Urothelium cell line (cell line): Measurements from ENCODE around the gene PITPNM1.
"Not testable (repeated sequence)": the region's sequence is repeated elsewhere in the genome, so short reads cannot be mapped to it uniquely, and the experiment has no call there.

Experiments
- DNase-seq: peaks from one replicate; pipeline ENCODE4 v3.0.0; 2011; ENCODE audit warnings: low spot score, mixed read lengths
- FAIRE-seq: peaks from 2 replicates; lab custom pipeline; 2011; peaks lifted over from hg19 to GRCh38; lab: Jason Lieb, UNC

Gene PITPNM1

DNA sequence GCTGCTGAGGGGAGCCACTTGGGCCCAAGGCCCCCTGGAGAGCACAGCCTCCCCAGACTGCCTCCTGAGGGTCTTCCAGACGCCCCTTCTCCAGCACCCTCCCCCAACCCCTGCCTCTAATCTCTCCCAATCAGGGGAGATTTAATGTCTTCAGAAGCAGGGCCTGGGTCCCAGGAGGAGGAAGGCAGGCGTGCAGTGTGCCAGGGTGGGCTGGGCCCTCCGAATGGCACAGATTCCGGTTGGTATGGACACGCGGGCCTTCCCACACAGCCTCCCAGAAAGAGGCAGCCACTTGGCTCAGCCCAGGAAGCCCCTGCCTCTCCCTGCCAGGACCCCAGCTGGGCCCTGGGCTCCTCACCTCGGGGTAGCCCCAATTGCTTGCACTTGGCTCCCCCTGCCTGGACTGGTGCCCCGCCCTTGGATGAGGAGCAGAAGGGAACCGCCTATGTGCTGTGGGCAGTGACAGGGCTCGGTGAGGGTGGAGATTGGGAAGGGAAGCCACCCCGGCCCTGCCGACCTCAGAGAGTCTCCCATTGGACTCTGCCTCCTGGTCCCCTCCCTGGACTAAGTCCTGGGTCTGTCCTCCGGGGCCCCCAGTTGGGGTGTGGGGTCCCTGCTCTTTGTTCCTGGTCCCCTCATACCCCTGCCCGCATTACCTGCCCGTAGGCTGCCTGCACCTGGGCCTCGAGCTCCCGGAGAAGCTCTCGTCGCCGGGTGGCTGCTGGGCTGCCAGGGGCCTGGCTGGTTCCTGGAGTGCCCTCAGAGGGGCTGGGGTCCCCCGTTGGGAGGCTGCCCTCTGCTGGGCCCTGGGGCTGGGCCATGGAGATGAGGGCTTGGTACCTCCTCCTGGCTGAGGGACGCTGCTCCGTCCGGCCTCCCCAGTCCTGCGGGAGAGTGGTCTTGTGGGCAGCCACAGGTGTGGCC is 18.7 kb upstream of the PITPNM1 start:
- DNase-seq (no peak), FAIRE-seq (no peak)

DNA sequence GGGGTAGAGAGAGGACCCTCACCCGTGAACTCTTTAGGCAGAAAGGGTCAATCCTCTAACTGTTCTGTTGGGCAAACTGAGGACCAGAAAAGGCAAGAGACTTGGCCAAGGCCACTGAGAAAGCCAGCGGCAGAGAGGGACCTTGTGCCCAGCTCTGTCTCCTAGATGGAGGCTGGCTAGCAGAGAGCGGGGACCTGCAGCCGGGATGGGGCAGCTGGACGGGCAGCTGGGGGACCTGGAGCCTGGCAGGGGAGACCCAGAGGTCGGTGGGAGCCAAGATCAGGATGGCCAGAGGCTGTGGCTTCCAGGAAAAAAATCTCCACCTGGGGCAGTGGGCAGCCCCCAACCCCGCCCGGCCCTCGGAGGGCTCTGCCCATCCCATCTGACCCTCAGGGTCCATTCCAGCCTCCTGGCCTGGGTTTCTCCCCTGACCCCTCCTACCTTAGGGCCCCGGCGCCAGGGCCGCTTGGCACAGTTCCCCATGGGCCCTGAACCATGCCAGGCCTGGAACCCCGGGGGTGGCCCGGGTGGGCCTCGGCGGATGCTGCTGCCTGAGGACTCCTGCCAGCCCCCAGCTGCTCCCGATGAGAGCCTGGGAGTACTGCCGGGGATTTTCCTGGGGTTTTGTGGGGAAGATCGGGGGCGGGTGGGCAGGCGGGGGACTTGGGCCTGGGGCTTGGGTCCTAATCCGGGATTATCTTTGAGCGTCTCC is 17.8 kb upstream of the PITPNM1 start, which contains the start of gene CABP2:
CABP2 (minus strand) TSS at position 603 of the 712 bp plus-strand sequence; CDS start at position 483, 120 bp downstream.
- DNase-seq (no peak), FAIRE-seq (no peak)

DNA sequence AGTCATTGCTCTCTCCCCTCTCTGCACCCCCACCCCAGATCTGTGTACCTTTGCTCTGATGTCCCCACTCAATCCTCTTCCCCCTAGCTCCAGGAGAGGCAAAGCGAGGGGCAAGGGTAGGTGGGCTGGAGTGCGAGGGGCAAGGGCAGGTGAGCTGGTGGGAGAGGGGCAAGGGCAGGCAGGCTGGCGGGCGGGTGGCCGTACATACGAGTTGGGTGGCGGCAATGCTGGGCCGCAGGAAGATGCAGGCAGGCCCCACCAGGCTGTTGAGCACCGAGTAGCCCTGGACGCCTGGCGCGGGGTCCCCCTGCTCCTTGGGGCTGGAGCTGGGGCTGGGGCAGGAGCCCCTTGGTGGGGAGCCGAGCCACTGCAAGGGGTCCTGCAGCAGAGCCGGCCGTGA is 17.2 kb upstream of the PITPNM1 start:
- DNase-seq: no peak
- FAIRE-seq: no peak

DNA sequence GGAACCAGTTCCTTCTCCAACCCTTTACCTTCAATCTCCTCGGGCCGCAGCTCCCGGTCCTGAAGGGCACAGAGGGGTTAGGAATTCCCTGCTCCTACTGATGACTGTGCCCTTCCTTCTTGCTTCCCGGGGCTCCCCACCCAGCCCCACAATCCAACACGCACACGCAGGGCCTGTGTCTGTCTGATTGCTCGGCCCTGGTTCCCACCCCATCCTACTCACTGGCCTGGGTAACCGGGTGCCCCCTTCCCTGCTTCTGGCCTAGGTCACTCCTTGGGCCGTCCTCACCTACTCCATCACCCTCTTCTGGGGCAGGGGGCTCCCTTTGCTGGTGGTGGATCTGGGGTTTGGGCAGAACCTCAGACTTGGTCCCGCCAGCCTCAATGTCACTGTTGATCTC is 16.8 kb upstream of the PITPNM1 start:
- no peak for DNase-seq
- FAIRE-seq: no peak

DNA sequence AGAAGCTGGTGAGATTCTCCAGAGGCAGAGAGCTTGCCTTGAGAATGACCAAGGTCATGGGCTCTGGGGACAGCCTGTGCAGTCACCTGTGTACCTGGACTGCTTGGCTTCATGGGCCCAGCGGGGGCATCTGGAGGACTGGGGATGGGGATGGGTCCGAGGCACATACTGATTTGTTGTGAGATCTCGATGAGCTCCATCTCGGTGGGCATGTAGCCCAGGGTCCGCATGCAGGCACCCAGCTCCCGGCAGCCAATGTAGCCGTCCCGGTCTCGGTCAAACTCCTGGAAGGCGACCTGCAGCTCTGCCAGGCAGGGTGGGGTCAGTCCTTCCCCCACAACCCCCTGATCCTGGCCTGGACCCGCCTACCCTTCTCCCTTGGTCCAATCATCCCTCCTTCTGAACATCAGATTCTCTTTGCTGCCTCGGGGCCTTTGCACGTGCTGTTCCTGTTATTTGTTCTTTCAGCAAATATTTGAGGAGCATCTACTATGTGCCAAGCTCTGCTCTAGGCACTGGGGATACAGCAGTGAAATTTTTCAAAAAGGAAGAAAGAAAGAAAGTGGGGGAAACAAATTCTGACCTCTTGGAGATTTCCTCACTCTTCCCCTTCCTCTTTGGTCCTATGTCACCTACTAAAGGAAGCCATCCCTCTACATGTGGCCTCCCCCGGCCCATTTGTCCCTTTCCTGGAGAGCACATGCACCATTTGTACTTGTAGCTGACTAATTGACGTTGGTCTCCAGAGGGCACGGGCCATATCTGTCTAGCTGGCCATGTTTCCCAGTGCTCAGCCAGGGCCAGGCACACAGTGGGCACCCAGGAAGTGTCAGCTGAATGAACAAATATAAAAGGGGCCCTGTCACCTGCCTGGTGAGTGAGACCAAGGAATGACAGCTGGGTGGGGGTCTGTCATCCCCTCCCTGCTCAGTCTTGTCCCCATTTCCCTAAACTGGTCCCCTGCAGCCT is 16.0 kb upstream of the PITPNM1 start:
- FAIRE-seq (no peak), DNase-seq (no peak)

DNA sequence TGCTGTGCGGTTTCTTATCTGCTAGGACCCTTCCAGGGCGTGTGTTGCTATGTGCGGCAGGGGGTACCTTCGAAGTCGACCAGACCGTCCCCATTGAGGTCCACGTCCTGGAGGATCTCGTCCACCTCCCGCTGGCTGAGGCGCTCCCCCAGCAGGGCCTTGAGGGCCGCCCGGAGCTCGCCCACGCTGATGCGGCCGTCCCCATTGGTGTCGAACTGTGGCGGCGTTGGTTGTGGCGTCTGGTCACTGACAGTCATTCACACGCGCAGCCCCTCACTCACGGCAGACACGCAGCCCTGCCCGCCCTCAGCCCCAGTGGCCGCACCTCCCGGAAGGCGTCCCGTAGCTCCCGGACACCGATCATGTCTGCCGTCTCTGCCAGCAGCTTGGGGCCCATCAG is 14.6 kb upstream of the PITPNM1 start:
- no peak for DNase-seq
- FAIRE-seq: no peak

DNA sequence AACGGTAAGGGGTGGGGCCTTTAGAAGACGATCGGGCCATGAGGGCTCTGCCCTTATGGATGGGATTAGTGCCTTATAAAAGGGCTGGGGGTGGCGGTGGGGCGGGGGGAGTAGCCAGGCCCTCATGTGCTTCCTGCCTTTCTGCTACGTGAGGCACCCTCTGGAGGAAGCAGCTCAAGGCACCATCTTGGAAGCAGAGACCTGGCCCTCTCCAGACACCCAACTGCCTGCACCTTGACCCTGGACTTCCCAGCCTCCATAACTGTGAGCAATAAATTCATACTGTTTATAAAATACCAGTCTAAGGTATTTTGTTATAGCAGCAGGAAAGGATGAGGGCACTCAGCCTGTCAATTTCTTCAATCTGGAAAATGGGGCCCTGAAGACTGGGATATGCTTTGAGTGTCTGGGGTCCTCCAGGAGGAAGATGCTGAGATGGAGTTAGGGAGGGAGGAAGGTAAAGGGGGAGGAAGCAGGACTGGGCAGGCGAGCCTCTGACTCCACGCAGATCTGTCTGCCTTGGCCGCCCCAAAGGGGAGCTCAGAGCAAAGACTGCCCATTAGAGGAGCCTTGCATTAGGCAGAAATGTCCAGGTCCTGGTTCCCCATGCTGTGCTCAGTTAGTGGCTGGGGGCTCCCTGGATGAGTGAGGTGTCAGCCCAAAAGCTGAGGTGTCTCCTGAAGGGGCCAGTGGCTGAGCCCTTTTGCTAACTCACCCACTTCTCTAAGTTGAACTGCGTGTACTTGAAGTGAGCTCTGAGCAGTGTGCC is 12.8 kb upstream of the PITPNM1 start:
- no peak for DNase-seq
- no peak for FAIRE-seq

DNA sequence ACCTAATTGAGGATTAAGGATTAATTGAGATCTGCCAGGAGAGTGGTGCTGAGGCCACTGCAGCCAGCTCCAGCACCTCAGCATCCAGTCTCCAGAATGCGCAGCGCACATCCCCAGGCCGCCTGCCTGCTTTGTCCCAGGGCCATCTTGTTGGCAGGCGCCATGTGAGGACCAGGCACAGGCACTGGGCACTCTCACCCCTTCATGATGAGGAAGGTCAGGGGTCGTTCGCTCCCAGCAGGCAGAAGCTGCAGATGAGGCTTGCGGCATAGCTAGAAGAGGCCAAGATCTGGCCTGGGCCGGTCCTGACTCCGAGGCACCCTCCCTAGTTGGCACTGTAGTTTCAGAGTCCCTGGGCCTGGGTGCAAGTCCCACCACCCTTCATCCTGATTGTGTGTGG is 11.6 kb upstream of the PITPNM1 start:
- no peak for DNase-seq
- FAIRE-seq: no peak

DNA sequence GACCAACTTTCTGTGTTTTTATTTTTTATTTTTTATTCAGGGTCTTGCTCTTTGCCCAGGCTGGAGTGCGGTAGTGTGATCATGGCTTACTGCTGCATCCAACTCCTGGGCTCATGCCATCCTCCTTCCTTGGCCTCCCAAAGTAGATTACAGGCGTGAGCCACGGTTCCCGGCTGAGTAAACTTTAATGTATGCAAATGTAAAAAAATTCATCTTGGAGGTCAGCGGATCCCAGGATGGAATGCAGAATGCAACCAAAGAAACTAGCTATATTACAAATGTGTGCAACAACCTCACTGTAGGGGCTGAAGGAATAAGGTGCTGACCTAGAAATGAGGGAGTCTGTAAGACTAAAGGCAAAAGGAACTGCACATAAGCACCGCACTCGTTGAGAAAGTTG is 9.0 kb upstream of the PITPNM1 start:
- no peak for FAIRE-seq
- no peak for DNase-seq

DNA sequence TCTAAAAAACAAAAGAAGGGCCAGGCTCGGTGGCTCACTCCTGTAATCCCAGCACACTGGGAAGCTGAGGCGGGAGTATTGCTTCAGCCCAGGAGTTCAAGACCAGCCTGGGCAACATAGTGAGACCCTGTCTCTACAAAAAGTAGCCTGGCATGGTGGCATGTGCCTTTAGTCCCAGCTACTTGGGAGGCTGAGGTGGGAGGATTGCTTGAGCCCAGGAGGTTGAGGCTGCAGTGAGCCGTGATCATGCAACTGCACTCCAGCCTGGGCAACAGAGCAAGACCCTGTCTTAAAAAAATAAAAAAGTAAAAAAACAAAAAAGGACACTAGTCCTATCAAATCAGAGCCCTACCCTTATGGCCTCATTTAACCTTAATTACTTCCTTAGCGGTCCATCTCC is 6.4 kb upstream of the PITPNM1 start:
- FAIRE-seq, DNase-seq: not testable (repeated sequence)

DNA sequence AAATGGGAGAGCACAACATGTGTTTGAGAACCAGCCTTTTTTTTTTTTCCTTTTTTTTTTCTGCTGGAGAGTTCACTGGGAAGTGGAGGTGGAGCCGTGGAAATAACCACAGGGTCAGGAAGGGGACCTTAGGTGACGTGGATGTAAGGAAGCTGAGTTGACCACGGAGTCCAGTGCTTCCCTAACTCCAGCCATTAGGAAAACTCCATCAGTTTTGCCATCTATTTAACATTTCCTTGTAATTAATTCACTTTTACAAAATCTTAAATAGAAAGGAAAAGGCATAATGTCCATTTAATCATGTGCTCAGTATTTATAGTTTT is 4.8 kb upstream of the PITPNM1 start:
- FAIRE-seq (no peak), DNase-seq (no peak)

DNA sequence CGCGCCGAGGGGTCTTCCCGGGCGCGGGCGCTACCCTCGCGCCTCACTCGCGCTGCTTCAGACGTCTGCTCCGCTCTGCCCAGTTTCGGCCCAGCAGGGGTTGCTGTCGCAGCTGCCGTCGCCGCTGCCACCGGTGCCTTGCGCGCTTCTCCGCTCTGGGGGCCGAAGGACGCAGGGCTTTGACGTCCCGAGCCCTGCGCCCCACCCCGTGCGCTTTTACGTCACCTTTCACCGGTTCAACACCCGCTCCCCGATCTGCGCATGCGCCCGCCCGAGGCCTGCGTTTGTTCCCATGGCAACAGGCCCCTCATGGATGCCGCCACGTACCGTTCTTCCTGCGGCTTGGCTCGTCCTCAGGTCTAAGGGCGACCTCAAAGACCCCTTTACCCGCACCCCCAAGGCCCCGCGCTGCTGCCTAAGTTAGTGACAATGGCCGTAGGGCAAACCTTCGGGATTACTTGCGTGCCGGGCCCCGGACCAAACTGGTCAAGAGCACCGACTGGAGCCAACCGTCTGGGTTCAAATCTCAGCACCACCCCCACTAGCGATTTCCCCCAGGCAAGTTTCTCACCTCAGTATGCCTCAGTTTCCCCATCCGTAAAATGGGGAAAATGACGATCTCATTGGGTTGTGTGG is 3.4 kb upstream of the PITPNM1 start:
- DNase-seq: peak; percentile 99
- peak; percentile 86 for FAIRE-seq

DNA sequence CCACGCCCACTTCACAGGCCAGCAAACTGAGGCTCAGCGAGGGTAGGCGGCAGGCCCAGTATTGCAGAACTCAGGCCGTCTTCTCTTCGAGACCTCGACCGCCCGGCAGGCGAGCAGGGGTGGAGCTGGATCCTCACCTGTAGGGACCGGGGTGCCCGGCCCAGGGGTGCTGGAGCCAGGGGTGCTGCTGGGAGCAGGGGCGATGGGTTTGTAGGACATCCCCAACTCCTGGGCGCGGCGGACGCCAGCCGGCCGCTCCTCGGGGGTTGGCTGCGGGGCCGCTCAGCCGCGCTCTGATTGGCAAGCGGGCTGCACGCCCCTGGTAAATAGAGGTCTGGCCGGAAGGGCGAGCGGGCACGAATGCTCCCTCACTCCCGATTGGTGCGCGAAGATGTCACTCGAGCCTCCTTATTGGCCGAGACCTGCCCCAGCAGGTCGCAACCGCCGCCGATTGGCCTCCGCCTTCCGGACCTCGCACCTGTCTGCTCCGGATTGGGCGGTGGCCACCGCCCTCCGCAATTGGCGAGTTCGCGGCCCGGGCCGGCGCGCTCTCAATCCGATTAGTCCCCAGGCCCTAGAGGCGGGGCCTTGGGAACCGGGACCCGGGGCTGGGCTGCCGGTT is 2.8 kb upstream of the PITPNM1 start, which contains the start of gene CDK2AP2:
CDK2AP2 (minus strand) TSS at position 299 of the 622 bp plus-strand sequence; CDS start at position 219, 80 bp downstream.
- DNase-seq (peak; percentile 99), FAIRE-seq (peak; percentile 75)

DNA sequence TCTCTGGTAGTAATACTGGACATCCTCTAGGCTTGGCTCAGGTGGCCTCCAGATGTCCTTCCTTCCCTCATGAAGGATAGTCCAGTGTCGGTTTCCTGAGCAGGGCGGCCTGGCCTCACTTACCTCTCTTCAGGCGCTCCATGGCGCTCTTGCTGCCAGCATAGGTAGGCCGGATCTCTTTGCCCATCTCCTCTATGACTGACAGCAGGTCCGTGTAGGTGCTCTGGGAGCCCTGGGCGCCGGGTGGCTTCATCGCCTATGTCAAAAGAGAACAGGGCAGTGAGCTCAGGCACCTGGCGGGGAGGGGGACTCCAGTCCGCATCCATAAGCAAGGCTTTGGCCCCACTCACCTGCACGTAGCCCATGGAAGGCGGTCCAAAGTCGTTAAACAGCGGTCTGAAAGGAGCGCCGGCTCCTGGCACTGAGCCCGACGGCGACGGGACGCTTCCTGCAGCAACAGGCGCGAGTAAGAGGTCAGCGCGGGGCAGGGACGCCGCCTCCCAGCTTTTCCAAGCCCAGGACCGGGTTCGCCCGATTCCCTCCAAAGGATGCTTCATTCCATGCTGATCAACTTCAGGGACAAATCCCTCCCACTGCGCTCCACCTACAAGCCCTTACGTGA is 2.2 kb upstream of the PITPNM1 start:
- DNase-seq: no peak
- peak; percentile 67 for FAIRE-seq

DNA sequence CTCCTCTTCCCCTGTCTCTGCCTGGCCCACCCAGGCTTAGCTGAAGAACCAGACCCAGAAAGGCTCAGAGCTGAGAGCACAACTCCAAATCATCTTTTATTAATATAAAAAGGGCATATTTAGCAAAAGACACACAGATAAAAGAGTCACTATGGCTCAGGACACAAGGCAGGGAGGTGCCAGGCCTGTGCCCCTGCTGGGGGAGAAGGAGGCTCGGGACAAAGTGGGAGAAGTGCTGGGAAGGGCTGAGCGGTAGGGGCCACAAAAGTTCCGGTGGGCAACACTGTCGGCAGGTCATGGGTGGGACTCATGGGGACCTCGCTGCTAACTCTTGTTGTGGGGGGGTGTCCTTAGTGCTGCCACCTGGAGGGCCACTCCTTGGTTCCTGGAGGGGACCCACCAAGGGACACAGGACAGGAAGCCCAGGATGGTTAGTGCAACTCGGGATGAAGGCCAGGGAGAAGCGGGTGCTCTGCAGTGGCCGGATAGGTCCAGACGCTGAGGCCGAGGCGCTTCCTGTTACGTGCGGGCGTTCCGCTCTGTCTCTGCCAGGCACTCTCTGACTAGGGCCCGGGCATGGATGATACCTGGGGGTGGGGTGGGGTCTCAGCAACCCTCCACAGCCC is 1.4 kb upstream of the PITPNM1 start:
- FAIRE-seq (no peak), DNase-seq (no peak)

DNA sequence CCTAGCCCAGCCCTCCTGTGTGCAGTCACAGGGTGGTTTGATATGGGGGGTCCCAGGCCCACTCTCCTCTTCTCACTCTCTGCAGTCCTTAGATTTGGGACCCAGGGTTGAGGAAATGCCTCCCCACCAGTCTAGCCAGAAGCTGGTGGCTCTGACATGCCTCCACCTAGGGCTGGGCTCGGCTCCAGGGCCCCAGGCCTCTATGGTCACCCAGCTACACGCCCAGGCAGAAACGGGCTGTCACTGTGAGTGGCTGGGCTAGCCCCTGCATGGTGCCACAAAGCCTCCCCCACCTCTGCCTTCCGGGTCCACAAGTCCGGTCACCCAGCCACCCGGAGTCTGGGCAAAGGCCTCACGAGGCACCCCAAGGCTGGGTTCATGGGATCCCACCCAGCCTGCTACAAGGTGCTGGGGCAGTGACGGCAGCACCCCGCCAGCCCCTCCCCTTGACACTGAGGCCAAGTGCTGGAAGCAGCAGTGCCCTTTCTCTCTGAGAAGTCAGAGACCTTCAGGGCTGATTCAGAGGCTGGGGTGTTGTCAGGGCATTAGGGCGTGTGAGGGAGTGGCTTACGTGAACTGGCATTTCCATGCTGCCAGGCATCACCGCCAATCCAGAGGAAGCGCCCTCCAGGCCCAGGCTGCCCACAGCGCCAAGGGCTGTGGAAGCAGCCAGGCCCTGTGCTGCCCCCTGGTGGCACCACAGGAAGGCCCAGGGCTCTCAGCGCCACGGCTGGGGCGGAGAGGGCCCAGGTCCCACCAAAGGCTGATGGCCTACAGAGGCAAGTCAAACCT is 638 bp upstream of the PITPNM1 start:
- FAIRE-seq: peak; percentile 83

More for the DNA sequence above, 638 bp upstream of the PITPNM1 start:
- peak; percentile 89 for DNase-seq
